Measurements from ENCODE around the gene MED9.
A peak's percentile ranks its signal among the peaks of the same experiment; 100 is the strongest.

MED9 gene

DNA sequence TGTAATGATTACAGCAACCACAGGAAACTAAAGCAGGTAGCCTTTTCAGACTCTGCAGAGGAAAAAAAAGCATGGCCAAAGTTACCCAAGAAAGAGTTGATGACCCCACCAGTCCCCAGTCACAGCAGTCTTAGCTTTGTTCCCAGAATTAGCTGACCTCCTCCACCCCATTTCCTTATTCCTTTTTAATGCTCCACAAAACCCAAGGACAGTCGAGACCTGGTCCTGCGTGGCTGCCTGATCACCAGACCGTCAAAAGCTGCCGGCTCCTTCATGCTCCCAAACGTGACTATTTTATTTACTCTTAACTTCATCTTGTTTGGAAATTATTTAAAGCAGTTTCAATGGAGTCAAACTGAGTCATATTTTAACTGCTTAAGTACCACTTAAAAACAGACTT, 28.7 kb upstream of the MED9 start:
- TF ChIP-seq ZBTB7A (IDR thresholded peaks at IDR 0.05; ENCODE audit: low read depth) (no peak), RAD21 (IDR thresholded peaks at IDR 0.05; ENCODE audit: low read depth) (no peak), FOXM1 (IDR thresholded peaks at IDR 0.05; ENCODE audit: borderline replicate concordance, low read depth) (no peak), YY1 (IDR thresholded peaks at IDR 0.05; ENCODE audit: low read depth) (no peak), EP300 (IDR thresholded peaks at IDR 0.05; ENCODE audit: borderline replicate concordance) (no peak), EGR1 (IDR thresholded peaks at IDR 0.05) (no peak), TCF12 (IDR thresholded peaks at IDR 0.05; ENCODE audit: low read depth) (no peak), TEAD4 (IDR thresholded peaks at IDR 0.05) (no peak), NFIC (IDR thresholded peaks at IDR 0.05) (no peak), TAF1 (IDR thresholded peaks at IDR 0.05; ENCODE audit: low read depth) (no peak), CEBPB (IDR thresholded peaks at IDR 0.05) (no peak), CREB1 (IDR thresholded peaks at IDR 0.05; ENCODE audit: low read depth) (no peak)
- TF ChIP-seq, protein P1, sequence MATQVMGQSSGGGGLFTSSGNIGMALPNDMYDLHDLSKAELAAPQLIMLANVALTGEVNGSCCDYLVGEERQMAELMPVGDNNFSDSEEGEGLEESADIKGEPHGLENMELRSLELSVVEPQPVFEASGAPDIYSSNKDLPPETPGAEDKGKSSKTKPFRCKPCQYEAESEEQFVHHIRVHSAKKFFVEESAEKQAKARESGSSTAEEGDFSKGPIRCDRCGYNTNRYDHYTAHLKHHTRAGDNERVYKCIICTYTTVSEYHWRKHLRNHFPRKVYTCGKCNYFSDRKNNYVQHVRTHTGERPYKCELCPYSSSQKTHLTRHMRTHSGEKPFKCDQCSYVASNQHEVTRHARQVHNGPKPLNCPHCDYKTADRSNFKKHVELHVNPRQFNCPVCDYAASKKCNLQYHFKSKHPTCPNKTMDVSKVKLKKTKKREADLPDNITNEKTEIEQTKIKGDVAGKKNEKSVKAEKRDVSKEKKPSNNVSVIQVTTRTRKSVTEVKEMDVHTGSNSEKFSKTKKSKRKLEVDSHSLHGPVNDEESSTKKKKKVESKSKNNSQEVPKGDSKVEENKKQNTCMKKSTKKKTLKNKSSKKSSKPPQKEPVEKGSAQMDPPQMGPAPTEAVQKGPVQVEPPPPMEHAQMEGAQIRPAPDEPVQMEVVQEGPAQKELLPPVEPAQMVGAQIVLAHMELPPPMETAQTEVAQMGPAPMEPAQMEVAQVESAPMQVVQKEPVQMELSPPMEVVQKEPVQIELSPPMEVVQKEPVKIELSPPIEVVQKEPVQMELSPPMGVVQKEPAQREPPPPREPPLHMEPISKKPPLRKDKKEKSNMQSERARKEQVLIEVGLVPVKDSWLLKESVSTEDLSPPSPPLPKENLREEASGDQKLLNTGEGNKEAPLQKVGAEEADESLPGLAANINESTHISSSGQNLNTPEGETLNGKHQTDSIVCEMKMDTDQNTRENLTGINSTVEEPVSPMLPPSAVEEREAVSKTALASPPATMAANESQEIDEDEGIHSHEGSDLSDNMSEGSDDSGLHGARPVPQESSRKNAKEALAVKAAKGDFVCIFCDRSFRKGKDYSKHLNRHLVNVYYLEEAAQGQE (IDR thresholded peaks at IDR 0.05; ENCODE audit: low read depth): no peak
- TF ChIP-seq, protein P2, sequence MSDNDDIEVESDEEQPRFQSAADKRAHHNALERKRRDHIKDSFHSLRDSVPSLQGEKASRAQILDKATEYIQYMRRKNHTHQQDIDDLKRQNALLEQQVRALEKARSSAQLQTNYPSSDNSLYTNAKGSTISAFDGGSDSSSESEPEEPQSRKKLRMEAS (IDR thresholded peaks at IDR 0.05): no peak
- TF ChIP-seq, protein P3, sequence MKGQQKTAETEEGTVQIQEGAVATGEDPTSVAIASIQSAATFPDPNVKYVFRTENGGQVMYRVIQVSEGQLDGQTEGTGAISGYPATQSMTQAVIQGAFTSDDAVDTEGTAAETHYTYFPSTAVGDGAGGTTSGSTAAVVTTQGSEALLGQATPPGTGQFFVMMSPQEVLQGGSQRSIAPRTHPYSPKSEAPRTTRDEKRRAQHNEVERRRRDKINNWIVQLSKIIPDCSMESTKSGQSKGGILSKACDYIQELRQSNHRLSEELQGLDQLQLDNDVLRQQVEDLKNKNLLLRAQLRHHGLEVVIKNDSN (IDR thresholded peaks at IDR 0.05): no peak

DNA sequence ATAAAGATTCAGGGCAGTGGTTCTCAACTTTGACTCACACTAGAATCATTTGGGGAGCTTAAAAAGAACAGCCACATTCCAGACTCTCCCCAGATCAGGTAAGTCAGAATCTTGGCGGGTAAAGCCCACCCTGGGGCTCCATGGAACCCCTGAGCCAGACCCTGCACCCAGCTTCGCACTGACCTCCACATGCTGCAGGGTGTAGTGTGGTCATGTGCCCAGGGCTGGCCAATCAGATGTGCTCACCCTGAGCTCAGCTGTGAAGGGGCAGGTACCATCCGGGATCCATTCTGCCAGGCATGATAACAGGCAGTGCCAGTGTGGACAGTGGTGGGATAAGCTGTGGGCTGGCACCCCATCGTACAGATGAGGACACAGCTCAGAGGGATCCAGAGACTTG, 28.1 kb upstream of the MED9 start:
- TF ChIP-seq, protein P3 (IDR thresholded peaks at IDR 0.05): peak; percentile 83
- TF ChIP-seq ZBTB7A (IDR thresholded peaks at IDR 0.05; ENCODE audit: low read depth) (no peak), EGR1 (IDR thresholded peaks at IDR 0.05) (no peak), CEBPB (IDR thresholded peaks at IDR 0.05) (no peak)
- TF ChIP-seq, protein P2 (IDR thresholded peaks at IDR 0.05): 0 out of 2 replicates have a peak, but pooled peaks have one; percentile 52

GRCh38 chr17:17453088-17453487, 23.7 kb upstream of the MED9 start:
- TF ChIP-seq NFIC (IDR thresholded peaks at IDR 0.05): no peak
- TF ChIP-seq CEBPB (IDR thresholded peaks at IDR 0.05): no peak
- TF ChIP-seq, protein P3 (IDR thresholded peaks at IDR 0.05): no peak
- no peak for TF ChIP-seq YY1 (IDR thresholded peaks at IDR 0.05; ENCODE audit: low read depth)
- no peak for TF ChIP-seq FOXM1 (IDR thresholded peaks at IDR 0.05; ENCODE audit: borderline replicate concordance, low read depth)
- TF ChIP-seq CREB1 (IDR thresholded peaks at IDR 0.05; ENCODE audit: low read depth): no peak
- TF ChIP-seq RAD21 (IDR thresholded peaks at IDR 0.05; ENCODE audit: low read depth): no peak
- TF ChIP-seq, protein P1 (IDR thresholded peaks at IDR 0.05; ENCODE audit: low read depth): no peak
- no peak for TF ChIP-seq TEAD4 (IDR thresholded peaks at IDR 0.05)
- TF ChIP-seq TCF12 (IDR thresholded peaks at IDR 0.05; ENCODE audit: low read depth): no peak
- TF ChIP-seq EP300 (IDR thresholded peaks at IDR 0.05; ENCODE audit: borderline replicate concordance): no peak

DNA sequence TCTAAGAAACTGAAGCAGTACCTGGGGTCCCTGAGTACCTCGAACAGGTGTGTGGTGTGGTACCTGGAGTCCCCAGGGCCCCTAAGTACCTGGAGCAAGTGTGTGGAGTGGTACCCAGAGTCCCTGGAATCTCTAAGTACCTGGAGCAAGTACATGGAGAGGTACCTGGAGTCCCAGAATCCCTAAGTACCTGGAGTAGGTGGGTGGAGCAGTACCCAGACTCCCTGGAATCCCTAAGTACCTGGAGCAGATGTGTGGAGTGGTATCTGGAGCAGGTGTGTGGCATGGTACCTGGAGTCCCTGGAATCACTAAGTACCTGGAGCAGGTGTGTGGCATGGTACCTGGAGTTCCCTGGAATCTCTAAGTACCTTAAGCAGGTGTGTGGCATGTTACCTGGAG, 22.5 kb upstream of the MED9 start:
- TF ChIP-seq, protein P3 (IDR thresholded peaks at IDR 0.05): no peak
- TF ChIP-seq EP300 (IDR thresholded peaks at IDR 0.05; ENCODE audit: borderline replicate concordance) (no peak), TCF12 (IDR thresholded peaks at IDR 0.05; ENCODE audit: low read depth) (no peak), YY1 (IDR thresholded peaks at IDR 0.05; ENCODE audit: low read depth) (no peak), RAD21 (IDR thresholded peaks at IDR 0.05; ENCODE audit: low read depth) (no peak), CREB1 (IDR thresholded peaks at IDR 0.05; ENCODE audit: low read depth) (no peak), CEBPB (IDR thresholded peaks at IDR 0.05) (no peak), TEAD4 (IDR thresholded peaks at IDR 0.05) (no peak), FOXM1 (IDR thresholded peaks at IDR 0.05; ENCODE audit: borderline replicate concordance, low read depth) (no peak), NFIC (IDR thresholded peaks at IDR 0.05) (no peak), TAF1 (IDR thresholded peaks at IDR 0.05; ENCODE audit: low read depth) (no peak), EGR1 (IDR thresholded peaks at IDR 0.05) (no peak), ZBTB7A (IDR thresholded peaks at IDR 0.05; ENCODE audit: low read depth) (no peak)
- TF ChIP-seq, protein P1 (IDR thresholded peaks at IDR 0.05; ENCODE audit: low read depth): no peak
- TF ChIP-seq, protein P2 (IDR thresholded peaks at IDR 0.05): no peak
